H7 (cell line): ENCODE results near the gene TGFB2. TPM values are rescaled to one million over a fixed set of nuclear protein-coding genes. Genes with fewer than 3 reads are reported as not detected.

Source experiments
- DNase-seq: peaks from one replicate; pipeline ENCODE4 v3.0.0; 2012
- H3K27me3 ChIP-seq: 2 replicates; pipeline ENCODE4 v1.6.0; 2011; ENCODE audit warnings: mild to moderate bottlenecking, low read length; ENCODE audit not compliant: control insufficient read depth, insufficient read depth
- H3K36me3 ChIP-seq: replicated peaks from 2 replicates; pipeline ENCODE4 v1.5.1; 2011; ENCODE audit warnings: low read length; ENCODE audit not compliant: control insufficient read depth, insufficient read depth
- H3K4me3 ChIP-seq: 2 replicates; pipeline ENCODE4 v1.5.1; 2011; ENCODE audit warnings: low read depth, mild to moderate bottlenecking, control low read depth, low read length, moderate library complexity; ENCODE audit not compliant: insufficient read depth
- total RNA-seq: library from RNA; depleted of rRNA; stranded (reverse); fragments of >200 nt; shearing (Covaris generic); gene quantifications from 2 replicates; pipeline ENCODE4 v1.2.3, GENCODE V29; 2014

Gene TGFB2
- total RNA-seq, 1 experiment from 2014 or later = 2.1 TPM

GRCh38 chr1:218362418-218363076 lies 17.4 kb downstream of the TGFB2 start:
- no peaks in the 10 kb centered on the region for H3K27me3 ChIP-seq
- DNase-seq = no peak
- H3K36me3 ChIP-seq = no peaks in the 10 kb centered on the region

GRCh38 chr1:218363141-218363540 lies 18.0 kb downstream of the TGFB2 start:
- Histone ChIP-seq H3K4me3 (no peak overlapping the region), H3K36me3 (no peaks in the 10 kb centered on the region), H3K27me3 (no peaks in the 10 kb centered on the region)
- DNase-seq = no peak

More at GRCh38 chr1:218362418-218363076, 17.4 kb downstream of the TGFB2 start:
- no peak overlapping the region for H3K4me3 ChIP-seq

- Histone ChIP-seq H3K36me3 (no peaks in the 10 kb centered on the region), H3K27me3 (no peaks in the 10 kb centered on the region), H3K4me3 (no peak overlapping the region)
- no peak for DNase-seq
Measured at GRCh38 chr1:218364028-218364710, 19.0 kb downstream of the TGFB2 start.

DNA sequence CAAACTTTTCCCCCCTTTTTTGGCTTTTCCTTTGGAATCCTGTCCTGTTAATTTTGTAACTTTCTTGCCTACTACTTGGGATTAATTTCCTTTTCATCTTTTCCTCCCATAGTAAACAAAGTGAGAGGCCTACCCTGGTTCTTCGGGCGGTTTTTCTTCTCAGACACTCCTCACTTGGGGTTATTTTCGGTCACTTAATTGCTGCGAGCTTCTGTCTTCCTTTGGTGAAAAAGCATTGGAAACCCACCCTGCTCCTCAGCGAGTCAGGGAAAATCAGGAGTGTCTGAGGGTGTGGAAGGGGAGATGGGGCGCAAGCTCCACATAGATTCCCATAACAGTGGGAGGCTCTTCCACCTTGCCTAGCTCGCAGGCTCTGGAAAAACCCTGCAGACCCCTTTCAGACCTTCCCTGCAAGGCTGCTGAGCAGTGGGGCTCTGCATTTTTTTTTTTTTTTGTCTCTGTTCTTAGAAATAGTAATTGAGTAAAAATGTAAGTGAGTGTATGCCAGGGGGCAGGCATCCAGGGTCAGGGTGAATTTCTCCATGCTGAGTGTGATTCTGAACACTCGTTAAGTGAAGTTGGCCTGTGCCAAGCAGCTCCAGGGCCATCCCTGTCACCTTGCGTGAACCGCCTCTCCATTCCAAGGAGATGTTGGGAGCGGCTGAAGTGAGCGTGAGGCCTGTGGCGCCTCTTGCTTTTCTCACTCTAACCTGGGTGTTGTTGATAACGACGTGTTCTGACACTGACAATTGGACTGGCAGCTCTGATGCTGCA lies 20.3 kb downstream of the TGFB2 start:
- DNase-seq = no peak
- no peak overlapping the region for H3K4me3 ChIP-seq
- H3K27me3 ChIP-seq = no peaks in the 10 kb centered on the region
- H3K36me3 ChIP-seq = no peaks in the 10 kb centered on the region

DNA sequence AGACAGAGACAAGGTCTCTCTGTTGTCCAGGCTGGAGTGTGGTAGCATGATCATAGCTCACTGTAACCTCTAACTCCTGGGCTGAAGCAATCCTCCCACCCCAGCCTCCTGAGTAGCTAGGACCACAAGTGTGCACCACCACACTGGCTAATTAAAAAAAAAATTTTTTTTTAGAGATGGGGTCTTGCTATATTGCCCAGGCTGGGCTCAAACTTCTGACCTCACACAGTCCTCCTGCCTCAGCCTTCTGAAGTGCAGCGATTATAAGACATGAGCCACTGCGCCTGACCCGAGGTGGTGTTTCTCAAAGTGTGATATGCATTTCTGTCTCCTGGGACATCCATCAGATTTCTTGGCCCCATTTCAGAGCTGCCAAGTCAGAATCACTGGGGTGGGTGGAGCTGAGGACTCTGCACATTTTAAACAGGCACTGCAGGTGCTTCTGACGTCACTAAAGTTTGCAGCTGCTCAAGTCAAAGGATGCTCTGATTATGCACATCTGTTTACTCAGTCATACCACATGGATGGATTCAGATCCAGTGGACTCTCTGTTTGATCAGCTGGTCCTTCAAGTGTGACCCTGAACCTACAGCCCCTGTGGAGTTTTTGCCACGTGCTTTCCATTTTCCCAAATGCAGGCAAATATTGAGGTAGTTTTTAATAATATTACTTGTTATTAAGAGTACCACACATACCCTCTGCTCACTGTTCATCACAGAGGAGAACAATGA lies 21.4 kb downstream of the TGFB2 start:
- no peak for DNase-seq
- no peak overlapping the region for H3K4me3 ChIP-seq
- no peaks in the 10 kb centered on the region for H3K27me3 ChIP-seq
- H3K36me3 ChIP-seq = no peaks in the 10 kb centered on the region

DNA sequence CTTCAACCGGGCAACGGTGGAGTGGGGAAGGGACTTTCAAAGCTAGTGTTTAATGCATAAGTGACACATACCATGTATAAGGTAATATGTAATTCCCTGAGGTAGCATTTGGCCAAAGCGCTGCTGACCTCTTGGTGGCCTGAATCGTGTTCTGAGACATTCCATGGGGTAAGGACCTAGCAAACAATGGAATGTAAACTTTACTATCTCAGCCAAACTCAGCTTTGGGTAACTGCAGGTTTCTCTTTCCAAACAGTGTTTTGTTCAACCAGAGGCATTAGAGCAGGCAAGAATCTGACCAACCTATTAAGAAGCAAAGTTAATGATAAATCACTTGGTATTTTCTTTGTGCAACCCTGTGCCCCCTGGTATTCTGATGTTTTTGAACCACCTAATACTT lies 22.0 kb downstream of the TGFB2 start:
- no peaks in the 10 kb centered on the region for H3K27me3 ChIP-seq
- no peak for DNase-seq
- no peaks in the 10 kb centered on the region for H3K36me3 ChIP-seq
- H3K4me3 ChIP-seq = no peak overlapping the region

DNA sequence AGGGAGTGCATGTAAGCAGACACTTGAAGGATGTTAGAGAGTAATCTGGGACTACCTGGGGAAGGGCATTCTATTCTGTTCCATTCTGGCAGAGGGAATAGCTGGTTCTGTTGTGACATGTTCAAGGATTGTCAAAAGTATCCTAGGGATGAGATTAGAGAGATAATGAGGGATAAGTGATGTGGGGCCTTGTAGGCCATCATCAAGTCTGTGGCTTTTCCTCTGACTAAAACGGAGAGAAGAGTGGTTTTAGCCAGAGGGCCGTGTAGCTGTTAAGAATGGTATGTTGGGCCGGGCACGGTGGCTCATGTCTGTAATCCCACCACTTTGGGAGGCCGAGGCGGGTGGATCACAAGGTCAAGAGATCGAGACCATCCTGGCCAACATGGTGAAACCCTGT lies 23.6 kb downstream of the TGFB2 start:
- Histone ChIP-seq H3K36me3 (no peaks in the 10 kb centered on the region), H3K27me3 (no peaks in the 10 kb centered on the region), H3K4me3 (no peak overlapping the region)
- no peak for DNase-seq

- Histone ChIP-seq H3K36me3 (no peaks in the 10 kb centered on the region), H3K27me3 (no peaks in the 10 kb centered on the region), H3K4me3 (no peak overlapping the region)
- DNase-seq = no peak
Measured at GRCh38 chr1:218369688-218370511, 24.8 kb downstream of the TGFB2 start.

DNA sequence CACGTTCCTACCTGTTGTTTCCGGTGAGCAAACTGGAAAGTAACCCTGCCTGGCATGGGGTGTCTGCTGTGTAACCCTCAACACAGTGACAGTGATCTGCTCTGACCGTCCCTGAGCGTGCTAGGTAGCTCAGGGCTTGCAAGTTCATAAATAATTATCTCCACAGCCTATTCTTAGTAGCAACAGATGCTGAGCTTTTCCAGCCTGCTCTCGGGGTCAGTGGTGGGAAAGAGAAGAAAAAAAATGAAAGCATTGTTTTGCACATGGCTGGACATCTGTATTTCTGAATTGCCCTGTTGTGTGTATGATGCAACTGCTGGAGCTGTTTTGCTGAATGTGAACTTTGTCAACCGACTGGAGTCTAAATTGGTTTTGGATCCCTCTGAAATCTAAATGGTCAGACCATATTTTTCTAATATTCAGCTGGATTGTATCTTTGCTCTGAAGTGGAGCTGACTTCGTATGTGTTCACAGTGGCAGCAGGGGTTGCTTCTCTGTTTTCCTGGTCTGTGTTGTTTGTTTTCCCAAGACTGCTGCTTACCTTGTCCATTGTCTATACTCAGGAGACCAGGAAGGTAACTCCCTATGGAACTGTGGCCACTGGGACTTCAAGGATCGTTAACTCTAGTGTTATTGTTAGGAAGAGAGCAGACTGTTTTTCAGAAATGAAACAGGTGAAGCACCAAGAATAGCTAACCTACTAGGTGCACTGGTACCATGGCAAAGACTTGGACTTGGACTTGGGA lies 27.0 kb downstream of the TGFB2 start:
- no peaks in the 10 kb centered on the region for H3K36me3 ChIP-seq
- H3K4me3 ChIP-seq = no peak overlapping the region
- DNase-seq = no peak
- H3K27me3 ChIP-seq = no peaks in the 10 kb centered on the region

DNA sequence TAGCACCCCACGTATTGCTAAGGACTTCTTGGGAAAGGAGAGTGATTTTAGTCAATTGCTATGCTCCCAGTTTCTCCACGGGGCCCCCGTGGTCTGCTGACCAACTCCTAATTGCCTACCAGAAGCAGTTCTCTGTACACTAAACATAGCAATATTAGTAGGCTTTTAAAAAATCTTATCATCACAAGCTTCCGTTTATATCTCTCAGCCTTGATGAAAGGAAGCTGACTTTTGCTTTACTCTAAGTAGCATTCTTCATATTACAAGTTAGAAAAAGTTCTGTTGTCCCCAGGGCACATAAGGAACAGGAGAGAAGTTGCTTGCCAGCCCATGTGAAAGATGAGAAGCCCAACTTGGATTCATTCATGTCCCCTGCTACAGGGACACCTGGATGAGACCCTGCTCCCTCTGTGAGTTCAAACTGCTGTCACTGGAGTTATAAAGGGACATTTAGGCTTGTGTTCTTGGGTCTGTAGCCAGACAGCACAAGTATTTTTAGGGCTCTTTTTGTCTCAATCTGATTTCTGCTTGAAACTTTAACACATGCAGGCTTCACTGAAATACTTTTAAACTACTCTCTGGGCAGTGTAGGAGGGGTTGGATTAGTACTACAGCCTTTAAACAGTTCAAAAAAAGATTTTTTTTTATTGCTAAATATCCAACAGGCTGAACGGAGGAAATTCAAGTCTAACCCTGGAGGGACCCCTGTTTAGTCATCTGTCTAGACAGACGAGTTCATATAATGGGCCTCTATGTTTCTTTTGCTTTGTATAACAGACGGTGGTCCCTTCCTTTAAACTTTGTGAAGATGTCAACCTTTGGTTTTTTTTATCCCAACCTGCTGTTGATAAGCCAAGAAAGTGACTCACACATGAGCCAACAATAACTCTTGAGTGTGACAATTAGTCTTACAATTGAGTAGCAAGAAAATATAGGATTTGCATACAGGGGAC lies 29.5 kb downstream of the TGFB2 start:
- Histone ChIP-seq H3K36me3 (no peaks in the 10 kb centered on the region), H3K27me3 (no peaks in the 10 kb centered on the region), H3K4me3 (no peak overlapping the region)
- no peak for DNase-seq

DNA sequence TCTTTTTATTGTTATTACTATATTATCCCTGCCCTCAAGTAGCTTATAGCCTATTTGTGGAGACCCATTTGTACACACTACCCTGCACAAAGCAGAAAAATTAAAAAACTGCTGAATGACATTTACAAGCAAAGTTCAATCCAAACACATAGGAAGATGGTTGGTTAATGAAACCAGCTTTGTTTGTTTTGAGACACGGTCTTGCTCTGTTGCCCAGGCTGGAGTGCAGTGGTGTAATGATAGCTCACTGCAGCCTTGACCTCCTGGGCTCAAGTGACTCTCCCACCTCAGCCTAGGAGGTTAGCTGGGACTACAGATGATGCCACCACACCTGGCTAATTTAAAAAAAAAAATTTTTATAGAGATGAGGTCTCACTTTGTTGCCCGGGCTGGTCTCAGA lies 31.6 kb downstream of the TGFB2 start:
- Histone ChIP-seq H3K4me3 (no peak overlapping the region), H3K27me3 (no peaks in the 10 kb centered on the region), H3K36me3 (no peaks in the 10 kb centered on the region)
- DNase-seq = no peak

DNA sequence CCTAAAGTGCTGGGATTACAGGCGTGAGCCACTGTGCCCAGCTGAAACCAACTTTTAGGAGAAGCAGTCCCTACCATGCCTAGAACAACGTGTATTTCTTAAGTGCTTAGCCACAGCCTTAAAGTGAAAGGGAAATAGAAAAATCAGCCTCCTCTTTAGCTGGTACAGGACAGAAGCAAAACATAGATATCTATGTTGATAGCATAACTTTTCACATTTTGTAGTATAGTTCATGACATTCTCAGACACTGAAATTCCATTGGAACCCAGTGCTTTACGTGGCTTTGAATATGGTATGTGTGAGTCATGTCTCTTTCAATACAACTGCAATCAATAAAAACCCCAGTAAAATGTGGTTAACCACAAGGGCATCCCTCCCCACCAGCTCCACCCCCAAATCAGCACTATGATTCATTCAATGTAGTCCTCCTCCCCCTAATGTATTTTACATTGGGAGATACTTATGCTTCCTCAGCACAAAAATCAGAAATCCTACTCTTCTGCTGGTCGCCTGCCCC lies 32.1 kb downstream of the TGFB2 start:
- H3K4me3 ChIP-seq = no peak overlapping the region
- DNase-seq = no peak

More for the DNA sequence above, 32.1 kb downstream of the TGFB2 start:
- no peaks in the 10 kb centered on the region for H3K36me3 ChIP-seq
- no peaks in the 10 kb centered on the region for H3K27me3 ChIP-seq
